Fibroblast of lung (primary cell): ENCODE results near the gene PPIE. TPM values are rescaled to one million over a fixed set of nuclear protein-coding genes. Genes with fewer than 3 reads are reported as not detected.

Experiments used
- DNase-seq, 2 donors: peaks; one replicate each; pipeline versions ENCODE4 v3.0.0 to v3.0.0-alpha.2; 2010; ENCODE audit warnings: low read depth in 2 of 2
- H2AFZ ChIP-seq: 2 replicates; pipeline ENCODE4 v1.5.1; 2012; ENCODE audit warnings: low read length, control low read depth, inconsistent platforms
- H3K27ac ChIP-seq: 2 replicates; pipeline ENCODE4 v1.5.1; 2011; ENCODE audit warnings: low read length, control low read depth; ENCODE audit not compliant: insufficient read depth
- H3K27me3 ChIP-seq: 2 replicates; pipeline ENCODE4 v1.5.1; 2011; ENCODE audit warnings: mild to moderate bottlenecking, low read length; ENCODE audit not compliant: control insufficient read depth, insufficient read depth
- H3K36me3 ChIP-seq: 2 replicates; pipeline ENCODE4 v1.5.1; 2011; ENCODE audit warnings: low read length; ENCODE audit not compliant: control insufficient read depth, insufficient read depth
- H3K4me1 ChIP-seq: 2 replicates; pipeline ENCODE4 v1.5.1; 2011; ENCODE audit warnings: low read length; ENCODE audit not compliant: control insufficient read depth, insufficient read depth; ENCODE audit errors: extremely low read depth
- H3K4me2 ChIP-seq: 2 replicates; pipeline ENCODE4 v1.5.1; 2011; ENCODE audit warnings: low read length, control low read depth; ENCODE audit not compliant: insufficient read depth; ENCODE audit errors: extremely low read depth
- H3K4me3 ChIP-seq, 4 experiments: fragments of 200-600 bp in 1 of 4; sonication (generic) in 1 of 4; replicated peaks in 1 of 4; 2 replicates each; pipeline ENCODE4 v1.5.1; 2011 to 2016; ENCODE audit warnings: low read length in 4 of 4, low read depth in 3 of 4, mild to moderate bottlenecking in 3 of 4, control low read depth in 2 of 4, inconsistent platforms in 1 of 4, mixed read lengths in 1 of 4; ENCODE audit not compliant: insufficient read depth in 1 of 4; ENCODE audit errors: control extremely low read depth in 1 of 4
- H3K79me2 ChIP-seq: 2 replicates; pipeline ENCODE4 v1.5.1; 2012; ENCODE audit warnings: mild to moderate bottlenecking, low read length, inconsistent platforms; ENCODE audit not compliant: control insufficient read depth, insufficient read depth
- H3K9ac ChIP-seq: 2 replicates; pipeline ENCODE4 v1.5.1; 2011; ENCODE audit warnings: mild to moderate bottlenecking, low read length, control low read depth; ENCODE audit not compliant: insufficient read depth
- H3K9me3 ChIP-seq: 2 replicates; pipeline ENCODE4 v1.5.1; 2012; ENCODE audit warnings: low read depth, low read length; ENCODE audit not compliant: control insufficient read depth, insufficient read depth
- H4K20me1 ChIP-seq: 2 replicates; pipeline ENCODE4 v1.5.1; 2011; ENCODE audit warnings: low read length; ENCODE audit not compliant: control insufficient read depth, insufficient read depth; ENCODE audit errors: extremely low read depth
- EZH2 ChIP-seq: IDR thresholded peaks from 2 replicates; pipeline ENCODE4 v1.5.1; 2012; ENCODE audit warnings: low read length, control low read depth, mild to moderate bottlenecking; ENCODE audit errors: missing control alignments
- polyA plus RNA-seq, 2 donors: library from polyadenylated mRNA; depleted of rRNA in 1 of 2; stranded (reverse) in 1 of 2; unstranded in 1 of 2; fragments of >200 nt; gene quantifications; 2 replicates each; pipeline ENCODE4 v1.2.1, GENCODE V29; 2011 to 2012; ENCODE audit warnings: missing spikeins in 1 of 2
- total RNA-seq: library from RNA; depleted of rRNA; stranded (reverse); fragments of >200 nt; gene quantifications from 2 replicates; pipeline ENCODE4 v1.2.1, GENCODE V29; 2014
- TF ChIP-seq, protein P1 (sequence below), 2 donors: IDR thresholded peaks in 1 of 2; conservative IDR thresholded peaks in 1 of 2; 1 replicate in 1 of 2; 2 replicates in 1 of 2; pipeline ENCODE4 v1.5.1; 2011 to 2012; ENCODE audit warnings: low read length in 2 of 2, control low read depth in 1 of 2, inconsistent platforms in 1 of 2, low read depth in 1 of 2, mild to moderate bottlenecking in 1 of 2

PPIE gene
- total and polyA plus RNA-seq, 2 donors (not counting 1 experiment from before 2014, with no cell fraction given): 38.8 to 58.8 TPM

DNA sequence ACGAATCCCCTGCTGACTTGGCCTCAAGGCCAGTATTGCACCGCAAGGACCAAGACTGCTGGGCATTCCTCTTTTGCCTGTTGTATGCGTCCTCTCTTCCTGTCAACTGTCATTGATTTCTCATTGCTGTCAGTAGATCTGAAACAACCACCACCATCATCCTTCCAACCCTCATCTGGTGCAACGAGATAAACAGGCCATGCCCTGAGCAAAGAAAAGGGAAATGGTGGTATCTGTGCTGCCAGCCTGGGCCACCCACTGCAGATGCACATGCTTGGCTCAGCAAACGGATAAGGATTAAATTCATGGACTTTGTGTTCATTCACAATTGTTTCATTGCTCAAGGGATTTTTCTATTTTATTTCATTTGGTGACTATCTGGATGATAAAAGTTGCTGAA, 18.8 kb downstream of the PPIE start:
- Histone ChIP-seq H2AFZ (no peak overlapping the region), H3K9ac (no peak overlapping the region), H4K20me1 (no peaks in the 10 kb centered on the region), H3K4me1 (peaks cover 4% of the 10 kb centered on the region), H3K4me2 (no peak overlapping the region), H3K27me3 (no peaks in the 10 kb centered on the region), H3K36me3 (peaks cover 9% of the 10 kb centered on the region), H3K4me3 (no peak overlapping the region), H3K79me2 (no peaks in the 10 kb centered on the region), H3K9me3 (no peaks in the 10 kb centered on the region), H3K27ac (no peak overlapping the region)
- TF ChIP-seq, protein P1, sequence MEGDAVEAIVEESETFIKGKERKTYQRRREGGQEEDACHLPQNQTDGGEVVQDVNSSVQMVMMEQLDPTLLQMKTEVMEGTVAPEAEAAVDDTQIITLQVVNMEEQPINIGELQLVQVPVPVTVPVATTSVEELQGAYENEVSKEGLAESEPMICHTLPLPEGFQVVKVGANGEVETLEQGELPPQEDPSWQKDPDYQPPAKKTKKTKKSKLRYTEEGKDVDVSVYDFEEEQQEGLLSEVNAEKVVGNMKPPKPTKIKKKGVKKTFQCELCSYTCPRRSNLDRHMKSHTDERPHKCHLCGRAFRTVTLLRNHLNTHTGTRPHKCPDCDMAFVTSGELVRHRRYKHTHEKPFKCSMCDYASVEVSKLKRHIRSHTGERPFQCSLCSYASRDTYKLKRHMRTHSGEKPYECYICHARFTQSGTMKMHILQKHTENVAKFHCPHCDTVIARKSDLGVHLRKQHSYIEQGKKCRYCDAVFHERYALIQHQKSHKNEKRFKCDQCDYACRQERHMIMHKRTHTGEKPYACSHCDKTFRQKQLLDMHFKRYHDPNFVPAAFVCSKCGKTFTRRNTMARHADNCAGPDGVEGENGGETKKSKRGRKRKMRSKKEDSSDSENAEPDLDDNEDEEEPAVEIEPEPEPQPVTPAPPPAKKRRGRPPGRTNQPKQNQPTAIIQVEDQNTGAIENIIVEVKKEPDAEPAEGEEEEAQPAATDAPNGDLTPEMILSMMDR (conservative IDR thresholded peaks at IDR 0.05 in 1 of 2, IDR thresholded peaks at IDR 0.05 in 1 of 2; ENCODE audit: low read depth in 1 of 2, low read length in 2 of 2): no peak
- TF ChIP-seq EZH2: no peak
- DNase-seq: no peak

GRCh38 chr1:39758556-39759435, 20.1 kb downstream of the PPIE start:
- H3K27ac ChIP-seq: no peak overlapping the region
- no peak for DNase-seq

GRCh38 chr1:39759436-39759726, 20.7 kb downstream of the PPIE start:
- peaks cover 7% of the 10 kb centered on the region for H3K36me3 ChIP-seq
- no peaks in the 10 kb centered on the region for H3K79me2 ChIP-seq
- no peak overlapping the region for H2AFZ ChIP-seq
- no peak for DNase-seq
- H3K4me3 ChIP-seq: no peak overlapping the region
- H3K27me3 ChIP-seq: no peaks in the 10 kb centered on the region
- H3K4me2 ChIP-seq: no peak overlapping the region
- H3K4me1 ChIP-seq: no peaks in the 10 kb centered on the region
- TF ChIP-seq, protein P1 (conservative IDR thresholded peaks at IDR 0.05 in 1 of 2, IDR thresholded peaks at IDR 0.05 in 1 of 2; ENCODE audit: low read depth in 1 of 2, low read length in 2 of 2): no peak
- no peak for TF ChIP-seq EZH2
- no peaks in the 10 kb centered on the region for H3K9me3 ChIP-seq
- H3K9ac ChIP-seq: no peak overlapping the region
- no peak overlapping the region for H3K27ac ChIP-seq
- H4K20me1 ChIP-seq: no peaks in the 10 kb centered on the region

More at GRCh38 chr1:39758556-39759435, 20.1 kb downstream of the PPIE start:
- no peak overlapping the region for H3K9ac ChIP-seq
- H4K20me1 ChIP-seq: no peaks in the 10 kb centered on the region
- no peaks in the 10 kb centered on the region for H3K9me3 ChIP-seq
- no peaks in the 10 kb centered on the region for H3K4me1 ChIP-seq
- no peaks in the 10 kb centered on the region for H3K79me2 ChIP-seq
- peaks cover 7% of the 10 kb centered on the region for H3K36me3 ChIP-seq
- H3K4me3 ChIP-seq: no peak overlapping the region
- H3K27me3 ChIP-seq: no peaks in the 10 kb centered on the region
- no peak overlapping the region for H2AFZ ChIP-seq
- TF ChIP-seq, protein P1 (conservative IDR thresholded peaks at IDR 0.05 in 1 of 2, IDR thresholded peaks at IDR 0.05 in 1 of 2; ENCODE audit: low read depth in 1 of 2, low read length in 2 of 2): no peak
- TF ChIP-seq EZH2: no peak
- no peak overlapping the region for H3K4me2 ChIP-seq
